SW480 (cell line): ENCODE results near the gene CSNK2A2.

Experiments used
- DNase-seq: peaks from one replicate; pipeline ENCODE4 v3.0.0-alpha.2; 2016; ENCODE audit warnings: low spot score

CSNK2A2 gene

GRCh38 chr16:58138852-58139251 lies 59.1 kb downstream of the CSNK2A2 start:
- DNase-seq = no peak

GRCh38 chr16:58137581-58137980 lies 60.3 kb downstream of the CSNK2A2 start:
- no peak for DNase-seq

DNA sequence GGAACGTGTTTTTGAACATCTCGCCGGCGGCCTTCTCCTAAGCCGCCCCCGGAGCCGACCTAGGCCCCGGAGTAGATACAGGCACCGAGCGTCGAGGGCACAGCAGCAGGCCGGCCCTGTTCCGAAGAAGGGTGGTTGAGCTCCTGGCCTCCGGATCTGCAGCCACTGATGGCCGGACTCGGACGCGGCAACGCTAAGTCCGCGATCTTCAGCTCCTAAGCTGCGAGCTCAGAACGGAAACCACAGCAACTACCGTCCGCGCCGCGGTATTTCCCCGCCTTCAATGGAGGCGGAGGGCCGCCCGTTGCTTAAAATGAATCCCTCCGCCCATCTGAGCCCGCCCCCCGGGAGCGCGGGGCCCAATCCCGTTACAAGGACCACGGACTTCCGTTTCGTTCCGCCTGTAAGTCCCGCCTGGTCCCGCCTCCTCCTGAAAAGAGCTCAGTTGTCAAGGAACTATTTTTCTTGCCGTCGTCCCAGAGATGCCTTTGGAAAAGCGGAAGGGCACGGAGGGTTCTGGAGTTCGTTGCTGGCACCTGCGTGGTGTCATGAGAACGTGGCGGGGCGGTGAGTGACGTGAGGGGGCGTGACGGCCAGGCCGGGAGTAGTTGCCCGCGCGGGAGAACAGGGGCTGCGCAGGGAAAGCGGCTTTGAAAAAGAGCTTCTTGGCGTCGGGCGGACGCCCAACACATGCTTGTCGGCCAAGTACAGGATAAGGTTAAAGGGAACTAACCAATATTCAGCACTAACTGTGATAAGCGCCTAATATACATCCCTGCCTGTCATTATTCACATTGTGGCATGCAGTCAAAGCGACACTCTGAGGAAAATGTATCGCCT lies 68.6 kb downstream of the CSNK2A2 start, which contains the start of gene CFAP20:
CFAP20 (minus strand) TSS at position 285 of the 840 bp plus-strand sequence; CDS start at position 19, 266 bp downstream.
- DNase-seq = peak; percentile 100

GRCh38 chr16:58128711-58129096 lies 69.2 kb downstream of the CSNK2A2 start:
- no peak for DNase-seq

DNA sequence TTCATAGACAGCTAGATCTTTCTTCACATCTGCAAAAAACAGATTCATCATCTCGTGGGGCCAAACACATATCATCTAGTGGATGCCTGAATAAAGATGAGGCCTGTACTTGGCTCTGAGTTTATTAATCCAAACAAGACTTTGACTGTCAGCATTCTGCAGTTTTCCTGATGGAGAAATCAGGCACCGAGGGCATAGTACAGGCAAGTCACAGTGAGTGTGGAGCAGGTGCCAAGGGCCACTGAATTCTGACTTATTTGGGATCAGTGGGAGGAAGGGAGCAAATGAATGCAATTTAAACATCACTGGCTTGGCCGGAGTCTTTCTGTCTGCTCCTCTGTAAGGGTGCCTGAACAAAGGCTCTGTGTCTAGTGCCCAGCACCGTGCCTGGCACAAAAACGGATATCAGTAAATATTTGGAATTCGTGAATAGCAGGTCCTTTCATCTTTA lies 69.7 kb downstream of the CSNK2A2 start:
- no peak for DNase-seq

GRCh38 chr16:58127634-58128033 lies 70.3 kb downstream of the CSNK2A2 start:
- DNase-seq = no peak

DNA sequence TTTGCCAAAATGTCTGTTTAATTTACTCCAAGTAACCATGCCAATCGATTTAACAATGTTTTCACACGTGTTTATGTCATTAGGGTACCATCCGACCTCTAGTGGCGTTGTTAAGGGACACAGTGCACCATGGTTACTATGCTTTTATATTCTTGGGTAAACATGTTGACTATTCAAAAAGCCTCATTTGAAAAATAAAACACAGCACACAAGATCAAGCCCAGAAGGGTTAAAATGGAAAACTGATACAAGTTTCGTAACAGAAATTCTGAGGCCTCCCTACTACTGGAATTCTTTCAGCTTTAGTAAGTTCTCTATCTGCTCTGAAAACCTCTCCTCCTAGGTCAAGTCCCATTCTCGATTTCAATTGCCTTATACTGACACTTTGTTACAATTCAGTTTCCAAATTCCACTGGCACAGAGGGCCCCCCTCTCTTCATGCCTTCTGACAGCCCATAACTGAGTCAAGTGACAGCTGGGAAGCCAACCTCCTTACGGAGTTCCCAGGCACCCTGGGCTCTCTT lies 70.8 kb downstream of the CSNK2A2 start:
- DNase-seq = no peak

GRCh38 chr16:58126451-58126961 lies 71.4 kb downstream of the CSNK2A2 start:
- no peak for DNase-seq

GRCh38 chr16:58125781-58126335 lies 72.0 kb downstream of the CSNK2A2 start:
- no peak for DNase-seq

- DNase-seq = no peak
These were observed 72.9 kb downstream of the CSNK2A2 start for GRCh38 chr16:58125041-58125440.

DNA sequence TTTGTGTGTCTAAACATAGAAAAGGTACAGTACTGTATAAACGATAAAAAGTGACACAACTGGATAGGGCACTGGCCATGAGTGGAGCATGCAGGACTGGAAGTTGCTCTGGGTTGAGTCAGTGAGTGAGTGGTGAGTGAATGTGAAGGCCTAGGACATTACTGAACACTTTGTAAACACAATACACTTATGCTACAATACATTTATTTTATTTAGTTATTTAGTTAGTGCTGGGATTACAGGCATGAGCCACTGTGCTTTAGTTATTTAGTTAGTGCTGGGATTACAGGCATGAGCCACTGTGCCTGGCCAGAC lies 73.3 kb downstream of the CSNK2A2 start:
- DNase-seq = no peak

DNA sequence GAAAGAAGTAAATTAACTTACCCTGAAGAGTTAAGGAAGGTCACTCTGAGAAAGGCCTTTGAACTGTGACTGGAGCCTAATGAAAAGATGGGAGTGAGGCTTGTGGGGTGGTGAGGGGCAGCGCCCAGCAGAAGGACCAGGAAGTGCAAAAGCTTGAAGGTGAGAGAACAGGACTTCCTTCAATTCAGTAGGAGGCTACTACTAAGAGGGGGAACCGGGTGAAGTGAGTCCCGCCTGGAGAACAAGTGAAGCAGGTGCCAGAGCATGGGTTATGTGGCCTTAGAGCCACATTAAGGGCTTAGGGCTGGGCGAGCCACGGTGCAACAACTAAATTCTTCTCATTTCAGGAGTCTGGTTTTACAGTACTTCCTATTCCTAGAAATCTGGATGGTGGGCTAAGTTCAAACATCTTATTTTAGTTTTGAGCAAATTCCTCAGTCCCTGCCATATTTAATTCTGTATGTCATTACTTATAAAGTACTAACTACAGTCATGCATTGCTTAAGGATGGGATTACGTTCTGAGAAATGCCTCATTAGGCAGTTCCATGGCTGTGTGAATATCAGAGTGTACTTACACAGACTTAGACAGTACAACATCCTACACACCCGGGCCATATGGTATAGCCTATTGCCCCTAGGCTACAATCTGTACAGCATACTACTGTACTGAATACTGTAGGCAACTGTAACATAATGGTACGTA lies 73.9 kb downstream of the CSNK2A2 start:
- no peak for DNase-seq

DNA sequence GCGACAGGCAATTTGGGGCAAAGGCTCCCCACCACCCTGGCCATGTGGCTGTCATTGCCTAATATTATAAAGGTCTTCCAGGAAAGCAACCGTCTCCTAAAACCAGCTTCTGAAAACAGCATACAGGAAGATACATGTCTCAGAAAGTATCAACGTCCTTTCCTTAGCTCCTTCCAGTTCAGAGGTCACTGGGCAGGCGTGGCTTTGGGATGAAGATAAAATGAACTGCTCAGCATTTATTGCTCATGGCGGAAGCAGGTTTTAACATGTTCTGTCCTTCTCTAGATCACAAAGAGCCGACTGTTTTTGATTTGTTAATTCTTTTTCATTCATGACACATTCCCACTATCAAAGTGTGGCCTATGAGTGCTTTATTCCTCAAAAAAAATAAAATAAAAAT lies 76.8 kb downstream of the CSNK2A2 start:
- DNase-seq = no peak

GRCh38 chr16:58120234-58120633 lies 77.7 kb downstream of the CSNK2A2 start:
- no peak for DNase-seq

DNA sequence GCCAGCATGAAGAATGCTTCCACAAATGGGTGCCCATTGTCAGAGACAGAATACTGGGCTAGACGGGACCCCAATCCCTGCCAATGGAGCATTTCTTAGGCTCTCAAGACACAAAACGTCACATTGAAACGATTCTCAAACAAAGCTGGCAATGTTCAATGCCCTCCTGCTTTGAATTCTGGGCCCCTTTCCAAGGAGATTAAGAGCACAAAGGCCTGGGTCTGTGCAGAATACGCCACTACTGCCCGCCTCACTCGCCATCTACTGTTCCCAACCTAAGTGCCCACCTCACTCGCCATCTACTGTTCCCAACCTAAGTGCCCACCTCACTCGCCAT lies 78.4 kb downstream of the CSNK2A2 start:
- DNase-seq = no peak

GRCh38 chr16:58118801-58119508 lies 79.0 kb downstream of the CSNK2A2 start:
- DNase-seq = no peak

DNA sequence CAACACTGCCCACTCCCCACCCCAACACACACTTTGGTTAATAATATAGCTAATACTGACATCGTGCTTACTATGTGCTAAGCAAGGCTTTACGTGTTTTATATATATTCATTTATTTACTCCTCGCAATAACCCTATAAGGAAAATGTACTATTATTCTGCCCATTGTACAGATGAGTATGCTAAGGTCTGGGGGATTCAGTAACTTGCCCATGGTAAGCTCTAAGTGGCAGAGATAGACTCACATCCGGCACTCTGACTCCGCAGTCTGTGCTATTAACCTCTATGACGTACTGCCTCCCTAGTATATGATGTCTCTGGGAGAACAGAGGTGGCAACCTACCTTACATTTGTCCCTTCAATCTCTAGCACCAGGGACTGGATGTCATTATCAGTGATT lies 81.4 kb downstream of the CSNK2A2 start:
- no peak for DNase-seq

DNA sequence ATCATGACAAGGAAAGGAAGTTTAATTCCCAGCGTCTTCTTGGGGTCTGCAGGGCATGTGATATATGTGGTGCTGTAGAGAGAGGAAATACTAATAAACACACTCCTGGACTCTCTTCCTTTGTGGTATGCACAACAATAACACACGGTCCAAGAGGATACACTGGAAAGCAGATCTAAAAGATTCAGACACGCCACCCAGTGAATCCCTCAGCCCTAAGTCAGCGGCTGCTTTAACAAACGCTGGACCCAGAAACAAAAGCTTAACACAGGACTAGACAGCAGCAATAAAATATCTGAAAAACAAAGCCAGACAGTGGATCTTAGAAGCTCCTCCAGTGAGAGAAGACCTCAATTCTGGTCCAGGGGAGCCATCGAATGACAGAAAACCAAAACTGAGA lies 81.8 kb downstream of the CSNK2A2 start:
- no peak for DNase-seq

- no peak for DNase-seq
These were observed 82.8 kb downstream of the CSNK2A2 start for GRCh38 chr16:58114827-58115825.

- DNase-seq = no peak
These were observed 86.6 kb downstream of the CSNK2A2 start for GRCh38 chr16:58111302-58111627.
